ENCODE data around the gene APOD.

GRCh38 chr3:195591220-195591619, 7.5 kb upstream of the APOD start:
- TF ChIP-seq CTCF (IDR thresholded peaks at IDR 0.05) (no peak), EP300 (IDR thresholded peaks at IDR 0.05) (no peak), POLR2AphosphoS5 (IDR thresholded peaks at IDR 0.05) (no peak), POLR2A (IDR thresholded peaks at IDR 0.05) (no peak)
